Measurements from ENCODE around the gene PRR33. TPM values are rescaled to one million over a fixed set of nuclear protein-coding genes. Genes with fewer than 3 reads are reported as not detected.
A peak's percentile ranks its signal among the peaks of the same experiment; 100 is the strongest.

Gene PRR33
- total RNA-seq, 2 experiments from 2014 or later = not detected

- ATAC-seq (ENCODE audit: poor library complexity) (peak; percentile 54), DNase-seq (peak in 5 of 14 experiments; percentile 12 to 48 (median 33))
- ChIA-PET CTCF (interaction anchor here (0.7 kb wide), 1 partner anchor 35 kb away, joined by 4 read pairs; no protein-coding TSS in a partner anchor), POLR2A (interaction anchor here (1.1 to 2.8 kb wide), 6 partner anchors 28 to 67 kb away, joined by 3 to 40 read pairs (median 8); partner anchors contain the start of genes LSP1 and PRR33)
- Histone ChIP-seq H3K27me3 (ENCODE audit: control insufficient read depth in 1 of 2, insufficient read depth in 2 of 2, low read length in 2 of 2) (no peaks in the 10 kb centered on the region), H3K4me3 (ENCODE audit: low read length) (no peak overlapping the region), H3K27ac (ENCODE audit: low read depth in 1 of 2, low read length in 2 of 2) (no peak overlapping the region), H3K9me3 (ENCODE audit: control insufficient read depth in 1 of 2, insufficient read depth in 1 of 2, low read length in 2 of 2) (no peaks in the 10 kb centered on the region), H3K36me3 (ENCODE audit: insufficient read depth, low read length) (no peaks in the 10 kb centered on the region), H3K4me1 (ENCODE audit: insufficient read depth, low read length) (peaks cover 29% of the 10 kb centered on the region)
- TF ChIP-seq, protein P1, sequence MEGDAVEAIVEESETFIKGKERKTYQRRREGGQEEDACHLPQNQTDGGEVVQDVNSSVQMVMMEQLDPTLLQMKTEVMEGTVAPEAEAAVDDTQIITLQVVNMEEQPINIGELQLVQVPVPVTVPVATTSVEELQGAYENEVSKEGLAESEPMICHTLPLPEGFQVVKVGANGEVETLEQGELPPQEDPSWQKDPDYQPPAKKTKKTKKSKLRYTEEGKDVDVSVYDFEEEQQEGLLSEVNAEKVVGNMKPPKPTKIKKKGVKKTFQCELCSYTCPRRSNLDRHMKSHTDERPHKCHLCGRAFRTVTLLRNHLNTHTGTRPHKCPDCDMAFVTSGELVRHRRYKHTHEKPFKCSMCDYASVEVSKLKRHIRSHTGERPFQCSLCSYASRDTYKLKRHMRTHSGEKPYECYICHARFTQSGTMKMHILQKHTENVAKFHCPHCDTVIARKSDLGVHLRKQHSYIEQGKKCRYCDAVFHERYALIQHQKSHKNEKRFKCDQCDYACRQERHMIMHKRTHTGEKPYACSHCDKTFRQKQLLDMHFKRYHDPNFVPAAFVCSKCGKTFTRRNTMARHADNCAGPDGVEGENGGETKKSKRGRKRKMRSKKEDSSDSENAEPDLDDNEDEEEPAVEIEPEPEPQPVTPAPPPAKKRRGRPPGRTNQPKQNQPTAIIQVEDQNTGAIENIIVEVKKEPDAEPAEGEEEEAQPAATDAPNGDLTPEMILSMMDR (IDR thresholded peaks at IDR 0.05) = peak; percentile 23
- H3K36me3 Mint-ChIP-seq (ENCODE audit: low read depth) = no peaks in the 10 kb centered on the region
- H3K9me3 Mint-ChIP-seq = no peaks in the 10 kb centered on the region
- no peak overlapping the region for H3K27ac Mint-ChIP-seq
- H3K4me1 Mint-ChIP-seq (ENCODE audit: low read depth) = peaks cover 11% of the 10 kb centered on the region
- H3K27me3 Mint-ChIP-seq = peaks cover 12% of the 10 kb centered on the region
- intact Hi-C loops (cut with DNase I, micrococcal nuclease) = loop anchor here in 1 of 2 experiments (2.0 to 5.0 kb wide), 2 partner anchors 35 to 81 kb away; no protein-coding TSS in a partner anchor
- H3K4me3 Mint-ChIP-seq = no peak overlapping the region
These were observed 26.1 kb upstream of the PRR33 start for GRCh38 chr11:1917523-1918435.

GRCh38 chr11:1916986-1917522 lies 25.4 kb upstream of the PRR33 start:
- Mint-ChIP-seq H3K4me3 (no peak overlapping the region), H3K4me1 (ENCODE audit: low read depth) (peaks cover 11% of the 10 kb centered on the region), H3K27me3 (peaks cover 12% of the 10 kb centered on the region), H3K36me3 (ENCODE audit: low read depth) (no peaks in the 10 kb centered on the region), H3K9me3 (no peaks in the 10 kb centered on the region), H3K27ac (no peak overlapping the region)
- ATAC-seq (ENCODE audit: poor library complexity) = no peak
- intact Hi-C loops (cut with DNase I, micrococcal nuclease) = loop anchor here in 1 of 2 experiments (1.0 to 5.0 kb wide), 2 partner anchors 24 to 35 kb away; no protein-coding TSS in a partner anchor
- no peaks in the 10 kb centered on the region for H3K9me3 ChIP-seq (ENCODE audit: control insufficient read depth in 1 of 2, insufficient read depth in 1 of 2, low read length in 2 of 2)
- H3K36me3 ChIP-seq (ENCODE audit: insufficient read depth, low read length) = no peaks in the 10 kb centered on the region
- no peak overlapping the region for H3K27ac ChIP-seq (ENCODE audit: low read depth in 1 of 2, low read length in 2 of 2)
- no peak overlapping the region for H3K4me3 ChIP-seq (ENCODE audit: low read length)
- DNase-seq = peak in 3 of 14 experiments; percentile 9 to 38 (median 14)
- peaks cover 29% of the 10 kb centered on the region for H3K4me1 ChIP-seq (ENCODE audit: insufficient read depth, low read length)
- CTCF ChIA-PET = no interaction called here
- POLR2A ChIA-PET = interaction anchor here (0.9 to 2.8 kb wide), 7 partner anchors 27 to 68 kb away, joined by 3 to 40 read pairs (median 7); partner anchors contain the start of genes LSP1 and PRR33
- TF ChIP-seq, protein P1 (IDR thresholded peaks at IDR 0.05) = no peak
- H3K27me3 ChIP-seq (ENCODE audit: control insufficient read depth in 1 of 2, insufficient read depth in 2 of 2, low read length in 2 of 2) = no peaks in the 10 kb centered on the region

DNA sequence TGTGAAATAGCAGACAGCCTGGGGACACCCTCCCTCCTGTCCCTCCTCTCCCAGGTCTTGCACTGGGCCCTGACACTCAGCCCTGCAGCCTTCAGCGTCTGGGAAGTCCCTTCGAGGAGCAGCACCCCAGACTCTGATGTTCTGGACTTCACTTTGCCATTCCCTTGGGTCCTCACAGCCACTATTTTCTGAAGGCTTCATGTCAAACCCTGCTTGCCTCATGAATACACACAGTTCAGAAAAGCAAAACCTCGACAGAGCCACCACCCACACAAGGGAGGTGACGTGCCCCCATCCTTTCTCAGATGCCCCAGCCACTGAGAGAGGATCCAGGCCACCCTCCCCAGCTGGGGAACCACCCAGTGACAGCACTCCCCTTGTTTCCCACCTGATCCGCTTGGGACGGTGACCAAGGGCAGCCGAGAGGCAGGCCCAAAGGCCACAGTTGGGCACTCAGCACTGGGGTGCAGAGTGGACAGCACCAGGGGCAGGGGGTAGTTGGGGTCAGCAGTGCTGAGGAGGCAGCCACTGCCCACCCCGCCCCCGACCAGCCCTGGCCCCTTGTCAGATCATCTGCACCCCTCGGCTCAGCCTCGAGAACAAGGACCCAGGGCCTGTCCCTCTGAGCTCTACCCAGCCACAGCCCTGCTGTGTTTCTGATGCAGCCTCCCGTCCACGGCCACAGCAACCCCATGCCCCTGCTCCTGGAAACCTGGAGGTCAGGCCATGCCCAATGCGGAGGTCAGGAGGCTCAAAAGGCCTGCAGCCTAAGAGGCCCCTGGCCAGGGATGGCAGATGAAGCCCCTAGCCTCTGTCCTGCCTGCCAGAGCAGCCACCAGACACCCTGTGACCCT lies 24.7 kb upstream of the PRR33 start:
- ChIA-PET CTCF (no interaction called here), POLR2A (interaction anchor here (0.9 to 2.8 kb wide), 6 partner anchors 26 to 68 kb away, joined by 3 to 40 read pairs (median 5); partner anchors contain the start of genes LSP1 and PRR33)
- TF ChIP-seq, protein P1 (IDR thresholded peaks at IDR 0.05) = no peak
- DNase-seq (peak in 2 of 14 experiments; percentile 24 to 33), ATAC-seq (ENCODE audit: poor library complexity) (no peak)
- Histone ChIP-seq H3K27me3 (ENCODE audit: control insufficient read depth in 1 of 2, insufficient read depth in 2 of 2, low read length in 2 of 2) (no peaks in the 10 kb centered on the region), H3K36me3 (ENCODE audit: insufficient read depth, low read length) (no peaks in the 10 kb centered on the region), H3K4me3 (ENCODE audit: low read length) (no peak overlapping the region), H3K4me1 (ENCODE audit: insufficient read depth, low read length) (peaks cover 28% of the 10 kb centered on the region), H3K9me3 (ENCODE audit: control insufficient read depth in 1 of 2, insufficient read depth in 1 of 2, low read length in 2 of 2) (no peaks in the 10 kb centered on the region), H3K27ac (ENCODE audit: low read depth in 1 of 2, low read length in 2 of 2) (no peak overlapping the region)
- Mint-ChIP-seq H3K36me3 (ENCODE audit: low read depth) (no peaks in the 10 kb centered on the region), H3K9me3 (no peaks in the 10 kb centered on the region), H3K4me1 (ENCODE audit: low read depth) (peaks cover 11% of the 10 kb centered on the region), H3K27me3 (peaks cover 12% of the 10 kb centered on the region), H3K27ac (peak overlapping the region; percentile 10), H3K4me3 (no peak overlapping the region)
- intact Hi-C loops (cut with DNase I, micrococcal nuclease) = loop anchor here in 1 of 2 experiments (1.0 to 5.0 kb wide), 2 partner anchors 23 to 34 kb away; no protein-coding TSS in a partner anchor

All from CD4-positive, alpha-beta T cell (primary cell).